Mesendoderm (in vitro differentiated cells): Measurements from ENCODE around the gene LRRC34.
A peak's percentile ranks its signal among the peaks of the same experiment; 100 is the strongest.

Source experiments
- DNase-seq: peaks from one replicate; pipeline ENCODE4 v3.0.0; 2013
- H2AK5ac ChIP-seq: 2 replicates; pipeline ENCODE4 v1.6.1; 2013; ENCODE audit warnings: low read length, inconsistent platforms
- H2BK120ac ChIP-seq: 2 replicates; pipeline ENCODE4 v1.6.1; 2013; ENCODE audit warnings: low read depth, mild to moderate bottlenecking, low read length, moderate library complexity, mixed read lengths
- H2BK15ac ChIP-seq: replicated peaks from 2 replicates; pipeline ENCODE4 v1.6.1; 2013; ENCODE audit warnings: low read depth, mild to moderate bottlenecking, moderate library complexity
- H2BK5ac ChIP-seq: 2 replicates; pipeline ENCODE4 v1.6.1; 2013; ENCODE audit warnings: low read length, inconsistent platforms
- H3K18ac ChIP-seq: 2 replicates; pipeline ENCODE4 v1.6.1; 2013; ENCODE audit warnings: mild to moderate bottlenecking, low read length, mixed read lengths
- H3K23ac ChIP-seq: one replicate; pipeline ENCODE4 v1.6.1; 2013; ENCODE audit warnings: low read length
- H3K27ac ChIP-seq: 2 replicates; pipeline ENCODE4 v1.5.1; 2013; ENCODE audit warnings: low read depth, mild to moderate bottlenecking, inconsistent platforms, low read length, moderate library complexity
- H3K27me3 ChIP-seq: 2 replicates; pipeline ENCODE4 v1.6.1; 2013; ENCODE audit warnings: low read length, control low read depth, mild to moderate bottlenecking, inconsistent platforms; ENCODE audit not compliant: insufficient read depth, poor library complexity
- H3K36me3 ChIP-seq: 2 replicates; pipeline ENCODE4 v1.6.1; 2013; ENCODE audit warnings: low read length, inconsistent platforms; ENCODE audit not compliant: control insufficient read depth, insufficient read depth
- H3K4ac ChIP-seq: one replicate; pipeline ENCODE4 v1.6.1; 2013; ENCODE audit warnings: low read depth, mild to moderate bottlenecking, low read length, moderate library complexity
- H3K4me1 ChIP-seq: 2 replicates; pipeline ENCODE4 v1.6.1; 2013; ENCODE audit warnings: low read depth, low read length, inconsistent platforms; ENCODE audit not compliant: control insufficient read depth
- H3K4me2 ChIP-seq: 2 replicates; pipeline ENCODE4 v1.6.1; 2013; ENCODE audit warnings: low read length
- H3K4me3 ChIP-seq: 2 replicates; pipeline ENCODE4 v1.5.1; 2013; ENCODE audit warnings: mild to moderate bottlenecking, low read length
- H3K56ac ChIP-seq: one replicate; pipeline ENCODE4 v1.6.1; 2013; ENCODE audit warnings: low read length
- H3K79me1 ChIP-seq: 2 replicates; pipeline ENCODE4 v1.6.1; 2013; ENCODE audit warnings: low read length, inconsistent platforms
- H3K79me2 ChIP-seq: 2 replicates; pipeline ENCODE4 v1.6.1; 2013; ENCODE audit warnings: mild to moderate bottlenecking, low read length; ENCODE audit not compliant: control insufficient read depth, insufficient read depth
- H3K9ac ChIP-seq: 2 replicates; pipeline ENCODE4 v1.6.1; 2013; ENCODE audit warnings: low read length, inconsistent platforms
- H4K5ac ChIP-seq: one replicate; pipeline ENCODE4 v1.6.1; 2013; ENCODE audit warnings: low read length
- H4K8ac ChIP-seq: one replicate; pipeline ENCODE4 v1.6.1; 2013; ENCODE audit warnings: low read depth, mild to moderate bottlenecking, control low read depth, low read length, moderate library complexity
- WGBS: extraction: QIAGEN DNeasy Blood & Tissue Kit; methylation state at CpG from one replicate; pipeline ENCODE4 v1.1.7; 2013; ENCODE audit warnings: low lambda C conversion rate, missing lambda C conversion rate; ENCODE audit not compliant: insufficient coverage; ENCODE audit errors: extremely low coverage; 5-methylcytosine and 5-hydroxymethylcytosine counted together

LRRC34 gene

DNA sequence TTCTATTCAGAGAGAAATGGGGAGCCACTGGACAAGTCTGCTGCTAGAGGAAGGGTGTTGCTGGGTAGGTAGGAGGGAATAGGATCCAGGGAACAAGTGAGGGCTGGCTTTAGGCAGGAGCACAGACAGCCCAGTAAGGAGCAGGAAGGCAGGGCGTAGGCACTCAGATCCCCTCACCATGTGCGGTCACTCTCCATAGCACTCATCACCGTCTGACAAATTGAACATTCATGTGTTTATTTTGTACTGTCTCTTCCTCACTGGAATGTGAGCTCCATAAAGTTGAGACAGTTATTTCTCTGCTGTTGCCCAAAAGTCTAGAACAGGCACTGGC, 24.2 kb upstream of the LRRC34 start:
- no peak overlapping the region for H2BK120ac ChIP-seq
- H3K4me3 ChIP-seq: no peak overlapping the region
- no peak overlapping the region for H4K5ac ChIP-seq
- no peaks in the 10 kb centered on the region for H3K27me3 ChIP-seq
- H2AK5ac ChIP-seq: no peak overlapping the region
- no peak overlapping the region for H3K56ac ChIP-seq
- no peaks in the 10 kb centered on the region for H3K79me2 ChIP-seq
- no peaks in the 10 kb centered on the region for H3K4me1 ChIP-seq
- no peak overlapping the region for H3K9ac ChIP-seq
- H3K4ac ChIP-seq: no peak overlapping the region
- no peaks in the 10 kb centered on the region for H3K36me3 ChIP-seq
- H3K79me1 ChIP-seq: no peaks in the 10 kb centered on the region
- no peak overlapping the region for H2BK5ac ChIP-seq
- H4K8ac ChIP-seq: no peak overlapping the region
- no peak for DNase-seq
- no peak overlapping the region for H3K23ac ChIP-seq
- H2BK15ac ChIP-seq: no peak overlapping the region
- H3K27ac ChIP-seq: no peak overlapping the region
- no peak overlapping the region for H3K4me2 ChIP-seq
- WGBS: no CpG with 5 or more reads among the region's 3 CpGs
- H3K18ac ChIP-seq: no peak overlapping the region

DNA sequence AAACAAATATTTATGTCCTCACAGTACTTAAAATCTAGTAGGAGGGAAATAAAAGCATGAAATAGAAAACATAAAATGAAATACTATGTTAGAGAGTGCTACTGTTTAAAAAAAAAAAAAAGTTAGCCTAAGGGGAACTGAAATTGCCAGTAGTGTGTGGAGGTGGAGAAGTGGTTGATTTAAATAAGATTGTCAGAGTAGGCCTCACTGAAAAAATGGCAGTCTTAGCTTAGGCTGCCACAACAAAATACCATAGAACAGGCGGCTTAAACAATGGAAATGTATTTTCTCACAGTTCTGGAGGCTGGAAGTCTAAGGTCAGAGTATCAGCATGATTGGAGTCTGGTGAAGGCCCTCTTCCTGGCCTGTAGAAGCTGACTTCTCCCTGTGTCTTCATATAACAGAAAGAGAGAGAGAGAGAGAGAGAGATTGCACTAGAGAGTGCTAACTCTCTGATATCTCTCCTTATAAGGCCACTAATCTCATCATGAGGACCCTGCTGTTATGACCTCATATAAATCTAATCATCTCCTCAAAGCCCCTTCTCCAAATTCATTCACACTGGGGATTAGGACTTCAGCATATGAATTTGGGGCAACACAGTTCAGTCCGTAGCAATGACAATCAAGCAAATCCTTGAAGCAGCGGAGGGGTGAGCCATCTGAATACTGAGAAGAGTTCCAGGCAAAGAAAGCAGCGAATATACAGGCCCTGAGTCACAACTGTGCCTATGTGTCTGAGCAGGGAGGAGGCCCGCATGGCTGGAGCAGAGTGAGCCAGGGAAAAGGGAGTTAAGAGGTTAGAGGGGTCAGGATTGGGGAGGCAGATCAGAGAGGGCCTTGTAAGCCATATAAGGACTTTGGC, 23.6 kb upstream of the LRRC34 start:
- no CpG with 5 or more reads among the region's 5 CpGs for WGBS
- Histone ChIP-seq H4K8ac (no peak overlapping the region), H3K79me1 (no peaks in the 10 kb centered on the region), H3K23ac (no peak overlapping the region), H3K4ac (no peak overlapping the region), H3K79me2 (no peaks in the 10 kb centered on the region), H2BK120ac (no peak overlapping the region), H3K36me3 (no peaks in the 10 kb centered on the region), H3K4me1 (no peaks in the 10 kb centered on the region), H4K5ac (no peak overlapping the region), H3K9ac (no peak overlapping the region), H3K27me3 (no peaks in the 10 kb centered on the region), H2BK5ac (no peak overlapping the region), H3K18ac (no peak overlapping the region), H3K4me3 (no peak overlapping the region), H3K4me2 (no peak overlapping the region), H3K27ac (no peak overlapping the region), H2BK15ac (no peak overlapping the region), H3K56ac (no peak overlapping the region), H2AK5ac (no peak overlapping the region)
- DNase-seq: peak; percentile 30

DNA sequence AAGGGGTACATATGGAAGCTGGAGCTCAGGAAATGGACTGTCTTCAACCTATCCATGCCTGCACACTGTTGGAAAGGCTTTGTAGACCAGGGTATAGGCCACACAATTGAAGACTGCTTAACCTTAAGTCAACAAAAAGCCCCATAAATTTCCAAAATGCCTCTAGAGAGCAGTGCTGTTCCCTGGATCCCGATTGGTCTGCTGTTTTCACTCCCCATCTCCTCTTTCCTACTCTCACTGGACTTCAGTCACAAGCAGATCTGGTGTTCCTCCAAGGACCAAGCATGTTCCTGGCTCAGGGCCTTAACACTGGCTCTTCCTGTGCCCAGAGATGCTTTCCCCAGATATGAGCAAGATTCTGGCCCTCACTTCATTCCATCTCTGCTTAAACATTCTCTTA, 22.8 kb upstream of the LRRC34 start:
- Histone ChIP-seq H3K9ac (no peak overlapping the region), H4K5ac (no peak overlapping the region), H3K79me1 (no peaks in the 10 kb centered on the region), H3K18ac (no peak overlapping the region), H3K4me2 (no peak overlapping the region), H3K4ac (no peak overlapping the region), H2AK5ac (no peak overlapping the region), H2BK120ac (no peak overlapping the region), H3K27me3 (no peaks in the 10 kb centered on the region), H2BK15ac (no peak overlapping the region), H3K79me2 (no peaks in the 10 kb centered on the region), H3K4me3 (no peak overlapping the region), H3K23ac (no peak overlapping the region), H4K8ac (no peak overlapping the region), H2BK5ac (no peak overlapping the region), H3K4me1 (no peaks in the 10 kb centered on the region), H3K56ac (no peak overlapping the region), H3K36me3 (no peaks in the 10 kb centered on the region), H3K27ac (no peak overlapping the region)
- no peak for DNase-seq
- WGBS: no CpG with 5 or more reads among the region's 1 CpG

DNA sequence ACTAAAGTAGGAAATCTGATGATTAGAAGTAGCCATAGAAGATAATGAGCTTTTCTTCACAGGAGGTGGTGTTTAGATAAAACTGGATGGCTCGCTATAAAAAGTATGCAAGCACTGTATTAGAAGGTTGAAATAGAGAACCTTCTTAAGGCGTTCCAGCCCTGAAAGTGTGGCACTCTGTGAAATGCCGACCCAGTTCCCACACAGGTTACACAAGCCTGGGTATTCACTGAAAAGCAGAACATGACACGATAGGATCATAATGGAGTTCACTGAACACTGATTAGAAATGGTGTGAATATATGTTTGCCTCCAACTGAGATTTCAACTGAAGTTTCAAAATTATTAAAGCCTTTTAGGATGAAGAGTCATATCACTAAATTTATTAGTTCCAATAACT, 15.0 kb upstream of the LRRC34 start:
- Histone ChIP-seq H3K4me2 (no peak overlapping the region), H4K8ac (no peak overlapping the region), H3K23ac (no peak overlapping the region), H4K5ac (no peak overlapping the region), H2BK15ac (no peak overlapping the region), H2BK120ac (no peak overlapping the region), H3K9ac (no peak overlapping the region), H3K4me3 (no peak overlapping the region), H3K36me3 (no peaks in the 10 kb centered on the region), H3K18ac (no peak overlapping the region), H3K79me1 (no peaks in the 10 kb centered on the region), H3K4ac (no peak overlapping the region), H3K4me1 (no peaks in the 10 kb centered on the region), H3K56ac (no peak overlapping the region), H2AK5ac (no peak overlapping the region), H3K27ac (no peak overlapping the region), H3K27me3 (no peaks in the 10 kb centered on the region), H3K79me2 (no peaks in the 10 kb centered on the region), H2BK5ac (no peak overlapping the region)
- no peak for DNase-seq
- no CpG with 5 or more reads among the region's 4 CpGs for WGBS

DNA sequence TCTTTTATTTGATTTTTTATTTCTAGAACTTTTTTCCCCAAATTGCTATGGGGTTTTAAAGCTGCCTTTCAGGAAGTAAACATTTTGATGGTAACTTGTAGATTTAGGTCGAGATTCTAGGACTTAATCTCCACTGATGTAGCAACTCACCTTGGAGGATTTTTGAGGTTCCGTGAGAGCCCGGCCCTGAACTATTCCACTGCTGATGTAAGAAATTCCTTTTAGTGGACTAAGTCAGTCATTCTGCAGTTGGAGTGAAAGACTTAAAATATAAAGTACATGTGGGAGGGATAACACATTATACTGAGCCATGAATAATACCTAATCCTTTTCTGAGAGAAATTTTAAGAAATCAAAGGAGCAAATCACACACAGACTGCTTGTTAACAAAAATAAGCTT, 12.6 kb upstream of the LRRC34 start:
- no peak overlapping the region for H3K4me2 ChIP-seq
- H4K8ac ChIP-seq: no peak overlapping the region
- H3K23ac ChIP-seq: no peak overlapping the region
- no peak overlapping the region for H3K9ac ChIP-seq
- no peaks in the 10 kb centered on the region for H3K79me2 ChIP-seq
- no peak overlapping the region for H3K18ac ChIP-seq
- no peaks in the 10 kb centered on the region for H3K27me3 ChIP-seq
- no peak overlapping the region for H4K5ac ChIP-seq
- H3K4me1 ChIP-seq: no peaks in the 10 kb centered on the region
- DNase-seq: no peak
- H3K4ac ChIP-seq: no peak overlapping the region
- WGBS: no CpG with 5 or more reads among the region's 3 CpGs
- H2BK120ac ChIP-seq: no peak overlapping the region
- H2BK5ac ChIP-seq: no peak overlapping the region
- H3K27ac ChIP-seq: no peak overlapping the region
- no peak overlapping the region for H3K56ac ChIP-seq
- no peaks in the 10 kb centered on the region for H3K36me3 ChIP-seq
- H3K4me3 ChIP-seq: no peak overlapping the region
- no peak overlapping the region for H2BK15ac ChIP-seq
- H3K79me1 ChIP-seq: no peaks in the 10 kb centered on the region
- no peak overlapping the region for H2AK5ac ChIP-seq

DNA sequence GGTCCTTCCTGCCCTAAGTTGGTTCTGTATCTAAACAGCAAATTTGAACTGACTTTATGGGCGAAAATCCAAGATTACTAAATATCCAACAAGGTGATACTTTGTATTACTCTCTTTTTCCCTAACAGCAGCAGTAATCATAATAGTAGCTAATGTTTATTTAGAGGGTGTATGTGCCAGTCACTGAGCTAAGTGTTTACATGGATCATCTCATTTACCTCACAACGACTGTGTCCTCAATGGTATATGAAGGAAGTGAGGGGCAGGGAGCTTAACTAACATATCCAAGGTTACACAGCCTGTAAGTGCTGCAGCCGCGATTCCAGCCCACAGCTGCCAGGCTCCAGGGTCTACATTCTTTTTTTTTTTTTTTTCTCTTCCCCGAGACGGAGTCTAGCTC, 10.3 kb upstream of the LRRC34 start:
- no peak for DNase-seq
- no peak overlapping the region for H3K4ac ChIP-seq
- no peaks in the 10 kb centered on the region for H3K36me3 ChIP-seq
- H3K56ac ChIP-seq: no peak overlapping the region
- no peak overlapping the region for H2AK5ac ChIP-seq
- H3K4me3 ChIP-seq: no peak overlapping the region
- no peak overlapping the region for H3K23ac ChIP-seq
- no peak overlapping the region for H3K9ac ChIP-seq
- no peak overlapping the region for H2BK15ac ChIP-seq
- no peak overlapping the region for H4K5ac ChIP-seq
- no peak overlapping the region for H3K18ac ChIP-seq
- no peak overlapping the region for H2BK5ac ChIP-seq
- no peak overlapping the region for H4K8ac ChIP-seq
- no peaks in the 10 kb centered on the region for H3K27me3 ChIP-seq
- WGBS: no CpG with 5 or more reads among the region's 6 CpGs
- no peak overlapping the region for H3K4me2 ChIP-seq
- H2BK120ac ChIP-seq: no peak overlapping the region
- H3K4me1 ChIP-seq: no peaks in the 10 kb centered on the region
- no peaks in the 10 kb centered on the region for H3K79me2 ChIP-seq
- H3K27ac ChIP-seq: no peak overlapping the region
- no peaks in the 10 kb centered on the region for H3K79me1 ChIP-seq
